Activated CD4-positive, alpha-beta memory T cell treated with anti-CD3 and anti-CD28 coated beads for 36 hours (primary cell): ENCODE data around the gene ABCB4. TPM values are rescaled to one million over a fixed set of nuclear protein-coding genes. Genes with fewer than 3 reads are reported as not detected.
"Not testable (repeated sequence)": the region's sequence is repeated elsewhere in the genome, so short reads cannot be mapped to it uniquely, and the experiment has no call there.

Experiments used
- CTCF ChIA-PET: fragments of 350-600 bp; sonication (Branson Sonifier 250); formaldehyde crosslinking; loops from one replicate; lab custom pipeline; 2021; ENCODE audit warnings: antibody characterized with exemption, inconsistent platforms; lab: Charles Lee
- POLR2A ChIA-PET: fragments of 350-600 bp; sonication (Branson Sonifier 250); formaldehyde crosslinking; loops from one replicate; lab custom pipeline; 2021; ENCODE audit warnings: antibody characterized with exemption; lab: Charles Lee
- DNase-seq: peaks from one replicate; pipeline ENCODE4 v3.0.0-alpha.2; 2020
- H3K27ac Mint-ChIP-seq: one replicate; pipeline ENCODE4 v1.8.0; 2021; ENCODE audit warnings: mixed read lengths
- H3K27me3 Mint-ChIP-seq: one replicate; pipeline ENCODE4 v1.8.0; 2021; ENCODE audit warnings: mixed read lengths
- H3K36me3 Mint-ChIP-seq: one replicate; pipeline ENCODE4 v1.8.0; 2021; ENCODE audit warnings: mixed read lengths
- H3K4me1 Mint-ChIP-seq: one replicate; pipeline ENCODE4 v1.8.0; 2021; ENCODE audit warnings: low read depth, mixed read lengths
- H3K4me3 Mint-ChIP-seq: one replicate; pipeline ENCODE4 v1.8.0; 2021; ENCODE audit warnings: mild to moderate bottlenecking, mixed read lengths
- H3K9me3 Mint-ChIP-seq: one replicate; pipeline ENCODE4 v1.8.0; 2021; ENCODE audit warnings: mixed read lengths
- intact Hi-C: fragments of 100-400 bp; cut with micrococcal nuclease; formaldehyde crosslinking; loops from one replicate; pipeline ENCODE4 v1.15.1; 2023
- total RNA-seq, 2 experiments: library from RNA; stranded (reverse); gene quantifications; one replicate each; pipeline ENCODE4 v1.2.3, GENCODE V29; 2021

The ABCB4 gene
- total RNA-seq, 2 experiments from 2014 or later = not detected

- Mint-ChIP-seq H3K9me3 (no peaks in the 10 kb centered on the region), H3K27ac (no peak overlapping the region), H3K4me1 (peaks cover 10% of the 10 kb centered on the region), H3K36me3 (no peaks in the 10 kb centered on the region), H3K27me3 (peaks cover 34% of the 10 kb centered on the region), H3K4me3 (no peak overlapping the region)
- POLR2A ChIA-PET = no interaction called here
- no peak for DNase-seq
- intact Hi-C loops = no loop called here
- CTCF ChIA-PET = no interaction called here
These were observed 2.3 kb downstream of the ABCB4 start for GRCh38 chr7:87473192-87473591.

- intact Hi-C loops = no loop called here
- DNase-seq = no peak
- Mint-ChIP-seq H3K4me1 (peaks cover 10% of the 10 kb centered on the region), H3K27me3 (peaks cover 30% of the 10 kb centered on the region), H3K36me3 (no peaks in the 10 kb centered on the region), H3K27ac (no peak overlapping the region), H3K9me3 (no peaks in the 10 kb centered on the region), H3K4me3 (no peak overlapping the region)
- POLR2A ChIA-PET = no interaction called here
- CTCF ChIA-PET = no interaction called here
These were observed 4.0 kb downstream of the ABCB4 start for GRCh38 chr7:87471473-87471872.

GRCh38 chr7:87469204-87469603 lies 6.3 kb downstream of the ABCB4 start:
- H3K9me3 Mint-ChIP-seq = not testable (repeated sequence)

GRCh38 chr7:87465534-87465880 lies 10.0 kb downstream of the ABCB4 start:
- CTCF ChIA-PET, DNase-seq, H3K4me3 Mint-ChIP-seq, H3K9me3 Mint-ChIP-seq, POLR2A ChIA-PET, H3K27ac Mint-ChIP-seq, intact Hi-C loops, H3K27me3 Mint-ChIP-seq, H3K4me1 Mint-ChIP-seq, H3K36me3 Mint-ChIP-seq: not testable (repeated sequence)

More at GRCh38 chr7:87469204-87469603, 6.3 kb downstream of the ABCB4 start:
- H3K27ac Mint-ChIP-seq, H3K36me3 Mint-ChIP-seq, intact Hi-C loops, DNase-seq, H3K4me1 Mint-ChIP-seq, H3K4me3 Mint-ChIP-seq, POLR2A ChIA-PET, CTCF ChIA-PET: not testable (repeated sequence)
- peaks cover 17% of the 10 kb centered on the region for H3K27me3 Mint-ChIP-seq

GRCh38 chr7:87464830-87465533 lies 10.5 kb downstream of the ABCB4 start:
- H3K27me3 Mint-ChIP-seq, POLR2A ChIA-PET, intact Hi-C loops, H3K36me3 Mint-ChIP-seq, DNase-seq, H3K27ac Mint-ChIP-seq, H3K4me1 Mint-ChIP-seq, H3K4me3 Mint-ChIP-seq, H3K9me3 Mint-ChIP-seq: not testable (repeated sequence)
- CTCF ChIA-PET = interaction anchor here (0.6 kb wide), 1 partner anchor 228 kb away, joined by 4 read pairs; no protein-coding TSS in a partner anchor

GRCh38 chr7:87463982-87464381 lies 11.5 kb downstream of the ABCB4 start:
- no peaks in the 10 kb centered on the region for H3K4me1 Mint-ChIP-seq
- no peaks in the 10 kb centered on the region for H3K9me3 Mint-ChIP-seq
- no peak for DNase-seq
- H3K27ac Mint-ChIP-seq = no peak overlapping the region
- intact Hi-C loops = no loop called here
- no peak overlapping the region for H3K4me3 Mint-ChIP-seq
- POLR2A ChIA-PET = no interaction called here
- H3K36me3 Mint-ChIP-seq = no peaks in the 10 kb centered on the region
- CTCF ChIA-PET = interaction anchor here (0.6 kb wide), 1 partner anchor 227 kb away, joined by 4 read pairs; no protein-coding TSS in a partner anchor
- peaks cover 10% of the 10 kb centered on the region for H3K27me3 Mint-ChIP-seq

- intact Hi-C loops, H3K9me3 Mint-ChIP-seq, CTCF ChIA-PET, H3K27ac Mint-ChIP-seq, H3K36me3 Mint-ChIP-seq, H3K4me1 Mint-ChIP-seq, H3K4me3 Mint-ChIP-seq, DNase-seq, POLR2A ChIA-PET: not testable (repeated sequence)
- H3K27me3 Mint-ChIP-seq = peaks cover 15% of the 10 kb centered on the region
These were observed 15.0 kb downstream of the ABCB4 start for GRCh38 chr7:87460444-87460843.

GRCh38 chr7:87459941-87460340 lies 15.5 kb downstream of the ABCB4 start:
- intact Hi-C loops = no loop called here
- no peaks in the 10 kb centered on the region for H3K9me3 Mint-ChIP-seq
- no peak overlapping the region for H3K4me3 Mint-ChIP-seq
- H3K4me1 Mint-ChIP-seq = no peaks in the 10 kb centered on the region
- no peak overlapping the region for H3K27ac Mint-ChIP-seq
- no peak for DNase-seq
- peaks cover 14% of the 10 kb centered on the region for H3K27me3 Mint-ChIP-seq
- CTCF ChIA-PET = no interaction called here
- no peaks in the 10 kb centered on the region for H3K36me3 Mint-ChIP-seq
- POLR2A ChIA-PET = no interaction called here

GRCh38 chr7:87458148-87458547 lies 17.3 kb downstream of the ABCB4 start:
- H3K4me1 Mint-ChIP-seq = no peaks in the 10 kb centered on the region
- H3K9me3 Mint-ChIP-seq = no peaks in the 10 kb centered on the region
- intact Hi-C loops = no loop called here
- peaks cover 8% of the 10 kb centered on the region for H3K27me3 Mint-ChIP-seq
- POLR2A ChIA-PET = no interaction called here
- H3K36me3 Mint-ChIP-seq = no peaks in the 10 kb centered on the region
- CTCF ChIA-PET = no interaction called here
- no peak for DNase-seq
- H3K27ac Mint-ChIP-seq = no peak overlapping the region
- H3K4me3 Mint-ChIP-seq = no peak overlapping the region

GRCh38 chr7:87456247-87456646 lies 19.2 kb downstream of the ABCB4 start:
- Mint-ChIP-seq H3K4me1 (no peaks in the 10 kb centered on the region), H3K36me3 (no peaks in the 10 kb centered on the region), H3K9me3 (no peaks in the 10 kb centered on the region), H3K4me3 (no peak overlapping the region), H3K27me3 (peaks cover 10% of the 10 kb centered on the region), H3K27ac (no peak overlapping the region)
- ChIA-PET POLR2A (no interaction called here), CTCF (no interaction called here)
- no peak for DNase-seq
- intact Hi-C loops = no loop called here

- H3K9me3 Mint-ChIP-seq = no peaks in the 10 kb centered on the region
- CTCF ChIA-PET = no interaction called here
- no peaks in the 10 kb centered on the region for H3K4me1 Mint-ChIP-seq
- H3K27ac Mint-ChIP-seq = no peak overlapping the region
- intact Hi-C loops = no loop called here
- no peaks in the 10 kb centered on the region for H3K36me3 Mint-ChIP-seq
- POLR2A ChIA-PET = interaction anchor here (0.6 kb wide), 1 partner anchor 412 kb away, joined by 4 read pairs; no protein-coding TSS in a partner anchor
- H3K27me3 Mint-ChIP-seq = peaks cover 12% of the 10 kb centered on the region
- no peak for DNase-seq
- H3K4me3 Mint-ChIP-seq = no peak overlapping the region
These were observed 23.2 kb downstream of the ABCB4 start for GRCh38 chr7:87452279-87452678.

- POLR2A ChIA-PET = no interaction called here
- no peaks in the 10 kb centered on the region for H3K9me3 Mint-ChIP-seq
- no peak for DNase-seq
- intact Hi-C loops = no loop called here
- no peaks in the 10 kb centered on the region for H3K4me1 Mint-ChIP-seq
- H3K4me3 Mint-ChIP-seq = no peak overlapping the region
- CTCF ChIA-PET = no interaction called here
- no peak overlapping the region for H3K27ac Mint-ChIP-seq
- H3K36me3 Mint-ChIP-seq = no peaks in the 10 kb centered on the region
- H3K27me3 Mint-ChIP-seq = peaks cover 8% of the 10 kb centered on the region
These were observed 24.3 kb downstream of the ABCB4 start for GRCh38 chr7:87451187-87451586.

- Mint-ChIP-seq H3K27ac (no peak overlapping the region), H3K36me3 (no peaks in the 10 kb centered on the region), H3K4me1 (no peaks in the 10 kb centered on the region), H3K27me3 (peaks cover 6% of the 10 kb centered on the region), H3K4me3 (no peak overlapping the region), H3K9me3 (no peaks in the 10 kb centered on the region)
- intact Hi-C loops = no loop called here
- CTCF ChIA-PET = no interaction called here
- POLR2A ChIA-PET = no interaction called here
- no peak for DNase-seq
These were observed 24.8 kb downstream of the ABCB4 start for GRCh38 chr7:87450706-87451105.
